ENCODE data around the gene SMIM30. TPM values are rescaled to one million over a fixed set of nuclear protein-coding genes. Genes with fewer than 3 reads are reported as not detected.

SMIM30 gene
- total and polyA plus RNA-seq, 2 experiments from 2014 or later, result 63.9 to 99.7 TPM

DNA sequence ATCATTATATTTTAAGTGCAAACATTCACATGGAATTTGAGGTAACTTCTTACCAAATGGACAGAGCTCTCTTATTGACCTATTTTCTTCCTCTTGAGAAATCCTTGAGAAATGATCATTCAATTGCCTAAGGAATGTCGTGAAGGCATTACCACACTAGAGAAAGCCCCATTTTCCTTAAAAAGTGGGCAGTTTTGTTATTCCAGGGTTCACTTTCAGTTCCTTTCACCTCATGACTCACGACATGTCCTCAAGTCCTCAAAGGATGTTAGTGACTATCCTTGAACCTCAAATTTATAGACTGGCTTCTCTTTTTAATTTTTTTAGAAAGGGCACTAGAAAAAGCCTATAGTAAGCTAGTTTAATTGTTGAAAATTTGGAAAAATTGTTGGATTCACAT lies 40.4 kb upstream of the SMIM30 start:
- Histone ChIP-seq H3K9me2 (ENCODE audit: insufficient read depth) (no peaks in the 10 kb centered on the region), H3K9me3 (ENCODE audit: low read depth) (no peaks in the 10 kb centered on the region), H3K4me3 (no peak overlapping the region), H4K20me1 (ENCODE audit: insufficient read depth) (no peaks in the 10 kb centered on the region), H3K36me3 (ENCODE audit: low read depth) (no peaks in the 10 kb centered on the region), H3F3A (ENCODE audit: insufficient read depth) (no peaks in the 10 kb centered on the region), H3K27ac (no peak overlapping the region), H3K79me2 (ENCODE audit: insufficient read depth) (no peaks in the 10 kb centered on the region), H2AFZ (no peak overlapping the region), H3K27me3 (replicated peaks; ENCODE audit: insufficient read depth) (no peaks in the 10 kb centered on the region), H3K4me1 (ENCODE audit: insufficient read depth) (peaks cover 5% of the 10 kb centered on the region), H3K4me2 (ENCODE audit: unreplicated experiment) (no peak overlapping the region), H3K9ac (no peak overlapping the region)
- no peak for TF ChIP-seq EZH2phosphoT487 (IDR thresholded peaks at IDR 0.05; ENCODE audit: insufficient read depth, low read depth)
- TF ChIP-seq EZH2 (IDR thresholded peaks at IDR 0.05; ENCODE audit: insufficient read depth, poor library complexity, severe bottlenecking), result no peak
- no peak for DNase-seq
- 44 to 50% methylated on average over 2 of the region's 2 CpGs for WGBS, 2 experiments (ENCODE audit: low coverage in 1 of 2, low lambda C conversion rate in 2 of 2, missing lambda C conversion rate in 2 of 2)
- in situ Hi-C loops (cut with MboI), result loop anchor here (10.0 kb wide), 1 partner anchor 256 kb away; no protein-coding TSS in a partner anchor

GRCh38 chr7:113154117-113154516 lies 35.8 kb upstream of the SMIM30 start:
- no peaks in the 10 kb centered on the region for H3K27me3 ChIP-seq (replicated peaks; ENCODE audit: insufficient read depth)
- 47 to 48% methylated on average over 3 of the region's 3 CpGs for WGBS, 2 experiments (ENCODE audit: low coverage in 1 of 2, low lambda C conversion rate in 2 of 2, missing lambda C conversion rate in 2 of 2)
- H3K9me2 ChIP-seq (ENCODE audit: insufficient read depth), result no peaks in the 10 kb centered on the region
- no peak overlapping the region for H3K4me2 ChIP-seq (ENCODE audit: unreplicated experiment)
- TF ChIP-seq EZH2phosphoT487 (IDR thresholded peaks at IDR 0.05; ENCODE audit: insufficient read depth, low read depth) (no peak), EZH2 (IDR thresholded peaks at IDR 0.05; ENCODE audit: insufficient read depth, poor library complexity, severe bottlenecking) (no peak)
- H3K4me1 ChIP-seq (ENCODE audit: insufficient read depth), result peaks cover 9% of the 10 kb centered on the region
- no peaks in the 10 kb centered on the region for H3F3A ChIP-seq (ENCODE audit: insufficient read depth)
- H2AFZ ChIP-seq, result no peak overlapping the region
- no peak overlapping the region for H3K27ac ChIP-seq
- H3K79me2 ChIP-seq (ENCODE audit: insufficient read depth), result no peaks in the 10 kb centered on the region
- in situ Hi-C loops (cut with MboI), result loop anchor here (10.0 kb wide), 1 partner anchor 261 kb away; no protein-coding TSS in a partner anchor
- H3K9ac ChIP-seq, result no peak overlapping the region
- DNase-seq, result no peak
- no peaks in the 10 kb centered on the region for H4K20me1 ChIP-seq (ENCODE audit: insufficient read depth)
- H3K4me3 ChIP-seq, result no peak overlapping the region
- no peaks in the 10 kb centered on the region for H3K9me3 ChIP-seq (ENCODE audit: low read depth)
- no peaks in the 10 kb centered on the region for H3K36me3 ChIP-seq (ENCODE audit: low read depth)

- H3K36me3 ChIP-seq (ENCODE audit: low read depth), result no peaks in the 10 kb centered on the region
- no peaks in the 10 kb centered on the region for H4K20me1 ChIP-seq (ENCODE audit: insufficient read depth)
- H3K79me2 ChIP-seq (ENCODE audit: insufficient read depth), result no peaks in the 10 kb centered on the region
- H2AFZ ChIP-seq, result no peak overlapping the region
- H3K9me2 ChIP-seq (ENCODE audit: insufficient read depth), result no peaks in the 10 kb centered on the region
- 0 to 2% methylated on average over 1 of the region's 1 CpG for WGBS, 2 experiments (ENCODE audit: low coverage in 1 of 2, low lambda C conversion rate in 2 of 2, missing lambda C conversion rate in 2 of 2)
- in situ Hi-C loops (cut with MboI), result no loop called here
- no peak overlapping the region for H3K4me3 ChIP-seq
- peaks cover 3% of the 10 kb centered on the region; the same call in 1 of the 2 replicates for H3K27me3 ChIP-seq (replicated peaks; ENCODE audit: insufficient read depth)
- no peaks in the 10 kb centered on the region for H3K4me1 ChIP-seq (ENCODE audit: insufficient read depth)
- H3K9ac ChIP-seq, result no peak overlapping the region
- no peaks in the 10 kb centered on the region for H3K9me3 ChIP-seq (ENCODE audit: low read depth)
- no peak overlapping the region for H3K27ac ChIP-seq
- no peak for DNase-seq
- no peak overlapping the region for H3K4me2 ChIP-seq (ENCODE audit: unreplicated experiment)
- no peak for TF ChIP-seq EZH2phosphoT487 (IDR thresholded peaks at IDR 0.05; ENCODE audit: insufficient read depth, low read depth)
- TF ChIP-seq EZH2 (IDR thresholded peaks at IDR 0.05; ENCODE audit: insufficient read depth, poor library complexity, severe bottlenecking), result no peak
- H3F3A ChIP-seq (ENCODE audit: insufficient read depth), result no peaks in the 10 kb centered on the region
Measured at GRCh38 chr7:113144817-113145216, 26.5 kb upstream of the SMIM30 start.

- no peak for DNase-seq
- no peaks in the 10 kb centered on the region for H3K79me2 ChIP-seq (ENCODE audit: insufficient read depth)
- H3K9me3 ChIP-seq (ENCODE audit: low read depth), result no peaks in the 10 kb centered on the region
- H4K20me1 ChIP-seq (ENCODE audit: insufficient read depth), result no peaks in the 10 kb centered on the region
- TF ChIP-seq EZH2phosphoT487 (IDR thresholded peaks at IDR 0.05; ENCODE audit: insufficient read depth, low read depth), result no peak
- no peak for TF ChIP-seq EZH2 (IDR thresholded peaks at IDR 0.05; ENCODE audit: insufficient read depth, poor library complexity, severe bottlenecking)
- peaks cover 3% of the 10 kb centered on the region; the same call in 1 of the 2 replicates for H3K27me3 ChIP-seq (replicated peaks; ENCODE audit: insufficient read depth)
- no peaks in the 10 kb centered on the region for H3K9me2 ChIP-seq (ENCODE audit: insufficient read depth)
- no peaks in the 10 kb centered on the region for H3F3A ChIP-seq (ENCODE audit: insufficient read depth)
- H3K4me1 ChIP-seq (ENCODE audit: insufficient read depth), result no peaks in the 10 kb centered on the region
- no peak overlapping the region for H3K4me2 ChIP-seq (ENCODE audit: unreplicated experiment)
- in situ Hi-C loops (cut with MboI), result no loop called here
- H2AFZ ChIP-seq, result no peak overlapping the region; the same call in 1 of the 2 replicates
- no peaks in the 10 kb centered on the region for H3K36me3 ChIP-seq (ENCODE audit: low read depth)
- H3K9ac ChIP-seq, result no peak overlapping the region
- WGBS, 2 experiments (ENCODE audit: low coverage in 1 of 2, low lambda C conversion rate in 2 of 2, missing lambda C conversion rate in 2 of 2), result 13 to 23% methylated on average over 2 of the region's 2 CpGs
- H3K27ac ChIP-seq, result no peak overlapping the region
- H3K4me3 ChIP-seq, result no peak overlapping the region
Measured at GRCh38 chr7:113143486-113144257, 25.3 kb upstream of the SMIM30 start.

Data from GM23248 (cell line).